HEK293 (cell line): Measurements from ENCODE around the gene ABHD17A.

Experiments used
- CTCF ChIA-PET: fragments of 350-600 bp; formaldehyde crosslinking; extraction: SDS; loops from one replicate; lab custom pipeline; 2021; ENCODE audit warnings: antibody characterized with exemption; lab: Yijun Ruan, JAX
- POLR2A ChIA-PET: fragments of 300-600 bp; formaldehyde crosslinking; extraction: SDS; loops from one replicate; lab custom pipeline; 2020; ENCODE audit warnings: antibody characterized with exemption, inconsistent platforms; lab: Yijun Ruan, JAX
- H3K27ac ChIP-seq: fragments of 200-500 bp; sonication (Bioruptor generic); 2 replicates; pipeline ENCODE4 v1.5.1; 2014; ENCODE audit warnings: low read depth, low read length, control low read depth, inconsistent platforms; ENCODE audit errors: extremely low read depth
- H3K36me3 ChIP-seq, 2 experiments: fragments of 200-500 bp in 1 of 2; sonication (Bioruptor generic) in 1 of 2; 1 replicate in 1 of 2; 2 replicates in 1 of 2; pipeline ENCODE4 v1.5.1; 2014 to 2017; ENCODE audit warnings: inconsistent platforms in 2 of 2, low read length in 2 of 2; ENCODE audit not compliant: control insufficient read depth in 2 of 2, insufficient read depth in 1 of 2
- H3K4me1 ChIP-seq: fragments of 200-500 bp; sonication (Bioruptor generic); 2 replicates; pipeline ENCODE4 v1.5.1; 2014; ENCODE audit warnings: mild to moderate bottlenecking, low read length, inconsistent platforms; ENCODE audit not compliant: control insufficient read depth, insufficient read depth
- H3K4me3 ChIP-seq: 2 replicates; pipeline ENCODE4 v1.5.1; 2011; ENCODE audit warnings: low read depth, mild to moderate bottlenecking, control low read depth, low read length, moderate library complexity
- H3K9me3 ChIP-seq: fragments of 200-500 bp; sonication (Bioruptor generic); 2 replicates; pipeline ENCODE4 v1.5.1; 2014; ENCODE audit warnings: low read depth, low read length, inconsistent platforms; ENCODE audit not compliant: control insufficient read depth, insufficient read depth
- EGR2 ChIP-seq: fragments of 450-650 bp; formaldehyde crosslinking; IDR thresholded peaks from 2 replicates; pipeline ENCODE4 v1.5.1; 2016; ENCODE audit warnings: low read depth, missing biosample characterization, missing genetic modification characterization
- GLIS1 ChIP-seq: fragments of 450-650 bp; formaldehyde crosslinking; IDR thresholded peaks from 2 replicates; pipeline ENCODE4 v1.5.1; 2016; ENCODE audit warnings: missing biosample characterization, missing genetic modification characterization
- HOXA7 ChIP-seq: sonication (generic); formaldehyde crosslinking; IDR thresholded peaks from 2 replicates; pipeline ENCODE4 v1.8.1; 2022; ENCODE audit warnings: missing genetic modification reagents, borderline replicate concordance
- KLF8 ChIP-seq: fragments of 450-650 bp; formaldehyde crosslinking; IDR thresholded peaks from 2 replicates; pipeline ENCODE4 v1.5.1; 2016; ENCODE audit warnings: missing biosample characterization, missing genetic modification characterization
- SP3 ChIP-seq: fragments of 450-650 bp; formaldehyde crosslinking; IDR thresholded peaks from 2 replicates; pipeline ENCODE4 v1.5.1; 2016; ENCODE audit warnings: missing biosample characterization, missing genetic modification characterization
- ZNF146 ChIP-seq: fragments of 450-650 bp; formaldehyde crosslinking; IDR thresholded peaks from 2 replicates; pipeline ENCODE4 v1.5.1; 2016; ENCODE audit warnings: missing biosample characterization, missing genetic modification characterization
- ZNF311 ChIP-seq: fragments of 450-650 bp; formaldehyde crosslinking; IDR thresholded peaks from 2 replicates; pipeline ENCODE4 v1.5.1; 2017; ENCODE audit warnings: missing biosample characterization, missing genetic modification characterization, borderline replicate concordance
- ZNF558 ChIP-seq: fragments of 450-650 bp; formaldehyde crosslinking; IDR thresholded peaks from 2 replicates; pipeline ENCODE4 v1.5.1; 2016; ENCODE audit warnings: missing biosample characterization, missing genetic modification characterization
- ZNF596 ChIP-seq: fragments of 450-650 bp; IDR thresholded peaks from 2 replicates; pipeline ENCODE4 v1.5.0; 2018; ENCODE audit warnings: missing biosample characterization, mild to moderate bottlenecking, missing genetic modification characterization, moderate library complexity
- ZNF670 ChIP-seq: fragments of 450-650 bp; formaldehyde crosslinking; IDR thresholded peaks from 2 replicates; pipeline ENCODE4 v1.5.1; 2016; ENCODE audit warnings: missing biosample characterization, missing genetic modification characterization, low read depth
- ZNF785 ChIP-seq: fragments of 450-650 bp; formaldehyde crosslinking; IDR thresholded peaks from 2 replicates; pipeline ENCODE4 v1.5.1; 2016; ENCODE audit warnings: missing biosample characterization, missing genetic modification characterization
- ZNF792 ChIP-seq: fragments of 450-650 bp; formaldehyde crosslinking; IDR thresholded peaks from 2 replicates; pipeline ENCODE4 v1.5.1; 2016; ENCODE audit warnings: missing biosample characterization, missing genetic modification characterization
- ZXDB ChIP-seq: fragments of 450-650 bp; formaldehyde crosslinking; IDR thresholded peaks from 2 replicates; pipeline ENCODE4 v1.5.1; 2016; ENCODE audit warnings: missing biosample characterization, missing genetic modification characterization
- TF ChIP-seq, protein P1 (sequence below): fragments of 450-650 bp; formaldehyde crosslinking; IDR thresholded peaks from 2 replicates; pipeline ENCODE4 v1.5.1; 2016; ENCODE audit warnings: missing biosample characterization, missing genetic modification characterization, borderline replicate concordance
- TF ChIP-seq, protein P2 (sequence below): fragments of 450-650 bp; formaldehyde crosslinking; IDR thresholded peaks from 2 replicates; pipeline ENCODE4 v1.5.1; 2017; ENCODE audit warnings: missing biosample characterization, mild to moderate bottlenecking, missing genetic modification characterization, moderate library complexity
- TF ChIP-seq, protein P3 (sequence below): fragments of 450-650 bp; formaldehyde crosslinking; IDR thresholded peaks from 2 replicates; pipeline ENCODE4 v1.5.1; 2016; ENCODE audit warnings: missing biosample characterization, missing genetic modification characterization
- TF ChIP-seq, protein P4 (sequence below): fragments of 450-650 bp; IDR thresholded peaks from 2 replicates; pipeline ENCODE4 v1.5.1; 2018; ENCODE audit warnings: missing biosample characterization, mild to moderate bottlenecking, missing genetic modification characterization

ABHD17A gene

DNA sequence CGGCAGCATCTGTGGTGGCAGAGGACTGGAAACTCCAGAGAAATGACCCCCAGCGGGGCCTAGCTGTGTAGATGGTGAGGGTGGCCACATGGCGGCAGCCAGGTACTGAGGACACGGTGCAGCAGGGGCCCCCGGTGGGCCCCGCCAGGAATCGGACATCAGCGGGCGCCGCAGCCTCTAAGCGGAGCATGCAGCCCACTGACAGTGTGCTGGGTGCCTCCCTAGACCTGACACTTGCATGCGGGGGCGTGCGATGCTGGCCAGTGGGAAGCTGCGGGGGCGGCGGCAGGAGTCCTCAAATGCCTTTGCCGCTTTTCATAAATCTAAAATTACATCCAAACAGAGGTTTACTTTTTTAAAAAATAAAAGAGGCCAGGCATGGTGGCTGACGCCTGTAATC lies 36.0 kb upstream of the ABHD17A start (continued):
- TF ChIP-seq, protein P1, sequence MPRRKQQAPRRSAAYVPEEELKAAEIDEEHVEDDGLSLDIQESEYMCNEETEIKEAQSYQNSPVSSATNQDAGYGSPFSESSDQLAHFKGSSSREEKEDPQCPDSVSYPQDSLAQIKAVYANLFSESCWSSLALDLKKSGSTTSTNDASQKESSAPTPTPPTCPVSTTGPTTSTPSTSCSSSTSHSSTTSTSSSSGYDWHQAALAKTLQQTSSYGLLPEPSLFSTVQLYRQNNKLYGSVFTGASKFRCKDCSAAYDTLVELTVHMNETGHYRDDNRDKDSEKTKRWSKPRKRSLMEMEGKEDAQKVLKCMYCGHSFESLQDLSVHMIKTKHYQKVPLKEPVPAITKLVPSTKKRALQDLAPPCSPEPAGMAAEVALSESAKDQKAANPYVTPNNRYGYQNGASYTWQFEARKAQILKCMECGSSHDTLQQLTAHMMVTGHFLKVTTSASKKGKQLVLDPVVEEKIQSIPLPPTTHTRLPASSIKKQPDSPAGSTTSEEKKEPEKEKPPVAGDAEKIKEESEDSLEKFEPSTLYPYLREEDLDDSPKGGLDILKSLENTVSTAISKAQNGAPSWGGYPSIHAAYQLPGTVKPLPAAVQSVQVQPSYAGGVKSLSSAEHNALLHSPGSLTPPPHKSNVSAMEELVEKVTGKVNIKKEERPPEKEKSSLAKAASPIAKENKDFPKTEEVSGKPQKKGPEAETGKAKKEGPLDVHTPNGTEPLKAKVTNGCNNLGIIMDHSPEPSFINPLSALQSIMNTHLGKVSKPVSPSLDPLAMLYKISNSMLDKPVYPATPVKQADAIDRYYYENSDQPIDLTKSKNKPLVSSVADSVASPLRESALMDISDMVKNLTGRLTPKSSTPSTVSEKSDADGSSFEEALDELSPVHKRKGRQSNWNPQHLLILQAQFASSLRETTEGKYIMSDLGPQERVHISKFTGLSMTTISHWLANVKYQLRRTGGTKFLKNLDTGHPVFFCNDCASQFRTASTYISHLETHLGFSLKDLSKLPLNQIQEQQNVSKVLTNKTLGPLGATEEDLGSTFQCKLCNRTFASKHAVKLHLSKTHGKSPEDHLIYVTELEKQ: no peak
- TF ChIP-seq SP3 (tag by site-specific recombination): no peak
- peak; percentile 34; the same call in 1 of the 2 replicates for TF ChIP-seq EGR2
- TF ChIP-seq, protein P2, sequence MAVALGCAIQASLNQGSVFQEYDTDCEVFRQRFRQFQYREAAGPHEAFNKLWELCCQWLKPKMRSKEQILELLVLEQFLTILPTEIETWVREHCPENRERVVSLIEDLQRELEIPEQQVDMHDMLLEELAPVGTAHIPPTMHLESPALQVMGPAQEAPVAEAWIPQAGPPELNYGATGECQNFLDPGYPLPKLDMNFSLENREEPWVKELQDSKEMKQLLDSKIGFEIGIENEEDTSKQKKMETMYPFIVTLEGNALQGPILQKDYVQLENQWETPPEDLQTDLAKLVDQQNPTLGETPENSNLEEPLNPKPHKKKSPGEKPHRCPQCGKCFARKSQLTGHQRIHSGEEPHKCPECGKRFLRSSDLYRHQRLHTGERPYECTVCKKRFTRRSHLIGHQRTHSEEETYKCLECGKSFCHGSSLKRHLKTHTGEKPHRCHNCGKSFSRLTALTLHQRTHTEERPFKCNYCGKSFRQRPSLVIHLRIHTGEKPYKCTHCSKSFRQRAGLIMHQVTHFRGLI (tag by site-specific recombination): no peak
- no peak for TF ChIP-seq ZNF596 (tag by site-specific recombination)
- TF ChIP-seq, all 188 proteins: peak for 3

DNA sequence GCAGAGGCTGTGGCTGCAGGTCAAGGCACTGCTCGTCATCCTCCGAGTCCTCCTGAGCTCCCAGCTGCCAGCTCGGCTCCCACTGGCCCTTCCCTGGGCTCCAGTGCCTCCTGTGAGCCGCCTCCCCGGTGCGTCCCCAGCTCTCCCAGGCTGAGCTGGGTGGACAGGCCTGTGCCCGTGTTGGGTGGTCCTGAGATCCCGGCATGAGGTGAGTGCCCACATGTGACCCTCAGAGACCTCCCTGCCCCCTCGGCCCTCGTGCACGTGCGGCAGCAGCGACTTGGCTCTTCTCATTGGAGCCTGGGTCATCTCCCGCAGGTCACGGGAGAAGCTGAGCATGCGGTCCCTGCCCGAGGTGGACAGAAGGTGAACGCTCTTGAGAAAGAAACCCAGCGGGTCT lies 35.3 kb upstream of the ABHD17A start:
- Histone ChIP-seq H3K9me3 (no peaks in the 10 kb centered on the region), H3K4me3 (no peak overlapping the region), H3K36me3 (peaks cover 0 to 63% of the 10 kb centered on the region in 2 experiments; a peak in 2 of 3 replicates), H3K27ac (no peak overlapping the region)
- ChIA-PET POLR2A (interaction anchor here (0.5 to 1.0 kb wide), 2 partner anchors 15 to 61 kb away, joined by 3 to 5 read pairs; partner anchors contain the start of genes ADAT3 and SCAMP4), CTCF (interaction anchor here (0.6 to 1.4 kb wide), 2 partner anchors 8 to 11 kb away, joined by 6 to 8 read pairs; no protein-coding TSS in a partner anchor)
- no peak for TF ChIP-seq ZXDB (tag by site-specific recombination)
- TF ChIP-seq GLIS1 (tag by site-specific recombination): peak; percentile 34; the same call in 1 of the 2 replicates
- TF ChIP-seq, all 188 proteins: peak for 1
- H3K4me1 ChIP-seq: no peaks in the 10 kb centered on the region

DNA sequence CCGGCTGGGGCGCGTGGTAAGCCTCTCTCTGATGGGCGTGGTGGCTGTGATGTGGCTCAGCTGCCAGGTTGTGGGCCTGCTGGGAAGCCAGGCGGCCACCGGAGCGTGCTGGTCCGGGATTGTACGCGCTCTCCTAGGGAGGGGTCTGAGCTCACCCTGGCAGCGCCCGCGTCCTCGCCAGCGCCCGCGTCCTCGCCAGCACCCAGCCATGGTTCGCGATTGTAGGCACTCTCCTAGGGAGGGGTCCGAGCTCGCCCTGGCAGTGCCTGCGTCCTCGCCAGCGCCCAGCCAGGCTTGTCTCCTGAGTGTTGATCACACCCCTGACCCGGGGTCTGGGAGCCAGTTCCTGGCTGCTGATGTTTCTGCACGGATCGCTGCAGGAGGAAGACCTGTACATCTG lies 33.7 kb upstream of the ABHD17A start:
- no peaks in the 10 kb centered on the region for H3K4me1 ChIP-seq
- no peaks in the 10 kb centered on the region for H3K9me3 ChIP-seq
- no peak for TF ChIP-seq HOXA7
- TF ChIP-seq, protein P3, sequence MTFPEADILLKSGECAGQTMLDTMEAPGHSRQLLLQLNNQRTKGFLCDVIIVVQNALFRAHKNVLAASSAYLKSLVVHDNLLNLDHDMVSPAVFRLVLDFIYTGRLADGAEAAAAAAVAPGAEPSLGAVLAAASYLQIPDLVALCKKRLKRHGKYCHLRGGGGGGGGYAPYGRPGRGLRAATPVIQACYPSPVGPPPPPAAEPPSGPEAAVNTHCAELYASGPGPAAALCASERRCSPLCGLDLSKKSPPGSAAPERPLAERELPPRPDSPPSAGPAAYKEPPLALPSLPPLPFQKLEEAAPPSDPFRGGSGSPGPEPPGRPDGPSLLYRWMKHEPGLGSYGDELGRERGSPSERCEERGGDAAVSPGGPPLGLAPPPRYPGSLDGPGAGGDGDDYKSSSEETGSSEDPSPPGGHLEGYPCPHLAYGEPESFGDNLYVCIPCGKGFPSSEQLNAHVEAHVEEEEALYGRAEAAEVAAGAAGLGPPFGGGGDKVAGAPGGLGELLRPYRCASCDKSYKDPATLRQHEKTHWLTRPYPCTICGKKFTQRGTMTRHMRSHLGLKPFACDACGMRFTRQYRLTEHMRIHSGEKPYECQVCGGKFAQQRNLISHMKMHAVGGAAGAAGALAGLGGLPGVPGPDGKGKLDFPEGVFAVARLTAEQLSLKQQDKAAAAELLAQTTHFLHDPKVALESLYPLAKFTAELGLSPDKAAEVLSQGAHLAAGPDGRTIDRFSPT (tag by site-specific recombination): peak; percentile 40; the same call in 1 of the 2 replicates
- TF ChIP-seq KLF8 (tag by site-specific recombination): no peak
- no peak for TF ChIP-seq ZNF558 (tag by site-specific recombination)
- ChIA-PET CTCF (interaction anchor here (0.6 kb wide), 1 partner anchor 98 kb away, joined by 4 read pairs; no protein-coding TSS in a partner anchor), POLR2A (no interaction called here)
- H3K36me3 ChIP-seq: peaks cover 0 to 66% of the 10 kb centered on the region in 2 experiments; a peak in 2 of 3 replicates
- no peak overlapping the region for H3K27ac ChIP-seq
- no peak overlapping the region for H3K4me3 ChIP-seq

DNA sequence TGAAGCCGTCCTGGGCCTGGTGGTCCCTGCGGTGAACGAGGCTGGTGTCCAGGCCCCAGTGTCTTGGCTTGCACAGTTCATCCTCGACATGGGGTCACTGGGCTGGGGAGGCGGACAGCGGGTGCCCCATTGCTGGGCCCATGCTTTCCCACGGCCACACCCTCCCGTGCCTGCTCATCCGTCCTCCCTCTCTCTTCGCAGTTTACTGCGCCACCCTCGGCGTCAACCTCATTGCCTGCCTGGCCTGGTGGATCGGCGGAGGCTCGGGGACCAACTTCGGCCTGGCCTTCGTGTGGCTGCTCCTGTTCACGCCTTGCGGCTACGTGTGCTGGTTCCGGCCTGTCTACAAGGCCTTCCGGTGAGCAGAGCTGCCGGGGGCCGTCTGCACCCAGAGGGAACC lies 32.6 kb upstream of the ABHD17A start:
- Histone ChIP-seq H3K4me1 (no peaks in the 10 kb centered on the region), H3K9me3 (no peaks in the 10 kb centered on the region), H3K27ac (no peak overlapping the region), H3K4me3 (no peak overlapping the region), H3K36me3 (peaks cover 0 to 70% of the 10 kb centered on the region in 2 experiments; a peak in 2 of 3 replicates)
- ChIA-PET POLR2A (no interaction called here), CTCF (no interaction called here)
- TF ChIP-seq ZNF670 (tag by site-specific recombination) (no peak), ZNF785 (tag by site-specific recombination) (no peak), ZNF792 (tag by site-specific recombination) (no peak), ZNF146 (tag by site-specific recombination) (no peak), ZNF311 (tag by site-specific recombination) (no peak)
- TF ChIP-seq, protein P4, sequence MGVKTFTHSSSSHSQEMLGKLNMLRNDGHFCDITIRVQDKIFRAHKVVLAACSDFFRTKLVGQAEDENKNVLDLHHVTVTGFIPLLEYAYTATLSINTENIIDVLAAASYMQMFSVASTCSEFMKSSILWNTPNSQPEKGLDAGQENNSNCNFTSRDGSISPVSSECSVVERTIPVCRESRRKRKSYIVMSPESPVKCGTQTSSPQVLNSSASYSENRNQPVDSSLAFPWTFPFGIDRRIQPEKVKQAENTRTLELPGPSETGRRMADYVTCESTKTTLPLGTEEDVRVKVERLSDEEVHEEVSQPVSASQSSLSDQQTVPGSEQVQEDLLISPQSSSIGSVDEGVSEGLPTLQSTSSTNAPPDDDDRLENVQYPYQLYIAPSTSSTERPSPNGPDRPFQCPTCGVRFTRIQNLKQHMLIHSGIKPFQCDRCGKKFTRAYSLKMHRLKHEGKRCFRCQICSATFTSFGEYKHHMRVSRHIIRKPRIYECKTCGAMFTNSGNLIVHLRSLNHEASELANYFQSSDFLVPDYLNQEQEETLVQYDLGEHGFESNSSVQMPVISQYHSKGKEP (tag by site-specific recombination): no peak
- TF ChIP-seq, protein P1: no peak
